B cell (primary cell): ENCODE results near the gene PSMD3. TPM values are rescaled to one million over a fixed set of nuclear protein-coding genes. Genes with fewer than 3 reads are reported as not detected.
A peak's percentile ranks its signal among the peaks of the same experiment; 100 is the strongest.

Experiments used
- ATAC-seq: fragments of 200-7000 bp; cut with Tn5 transposase; one replicate; pipeline ENCODE4 v1.10.0; 2021; ENCODE audit warnings: low read depth, mild to moderate bottlenecking, moderate number of reproducible peaks, moderate library complexity
- CTCF ChIA-PET: fragments of 350-600 bp; sonication (Branson Sonifier 250); formaldehyde crosslinking; loops from one replicate; lab custom pipeline; 2021; ENCODE audit warnings: antibody characterized with exemption, inconsistent platforms; lab: Charles Lee
- POLR2A ChIA-PET: fragments of 350-600 bp; sonication (Branson Sonifier 250); formaldehyde crosslinking; loops from one replicate; lab custom pipeline; 2021; ENCODE audit warnings: antibody characterized with exemption; lab: Charles Lee
- DNase-seq: peaks from one replicate; pipeline ENCODE4 v3.0.0; 2013
- H2AFZ ChIP-seq: 2 replicates; pipeline ENCODE4 v1.6.1; 2012; ENCODE audit warnings: mild to moderate bottlenecking, low read depth, low read length; ENCODE audit not compliant: insufficient read depth, poor library complexity, severe bottlenecking
- H3K27ac ChIP-seq, 2 donors: 1 replicate in 1 of 2; 2 replicates in 1 of 2; pipeline ENCODE4 v1.5.1; 2012 to 2013; ENCODE audit warnings: low read length in 2 of 2, mild to moderate bottlenecking in 2 of 2, moderate library complexity in 1 of 2
- H3K27me3 ChIP-seq, 4 experiments: fragments of 200-600 bp in 1 of 4; sonication (generic) in 1 of 4; replicated peaks in 1 of 4; 1 replicate in 2 of 4; 2 replicates in 2 of 4; pipeline versions ENCODE4 v1.6.1 to v1.7.0; 2013 to 2016; ENCODE audit warnings: low read length in 3 of 4, mild to moderate bottlenecking in 2 of 4, mixed read lengths in 1 of 4, moderate library complexity in 1 of 4; ENCODE audit not compliant: insufficient read depth in 4 of 4, control insufficient read depth in 3 of 4; ENCODE audit errors: control extremely low read depth in 1 of 4
- H3K36me3 ChIP-seq, 2 experiments: replicated peaks in 1 of 2; 1 replicate in 1 of 2; 2 replicates in 1 of 2; pipeline versions ENCODE4 v1.6.1 to v1.7.1; 2013; ENCODE audit warnings: low read length in 1 of 2; ENCODE audit not compliant: insufficient read depth in 2 of 2, control insufficient read depth in 1 of 2; ENCODE audit errors: control extremely low read depth in 1 of 2, extremely low read depth in 1 of 2
- H3K4me1 ChIP-seq, 2 donors: fragments of 200-600 bp in 1 of 2; sonication (generic) in 1 of 2; 1 replicate in 1 of 2; 2 replicates in 1 of 2; pipeline versions ENCODE4 v1.5.1 to v1.6.1; 2013 to 2017; ENCODE audit warnings: low read length in 2 of 2; ENCODE audit not compliant: control insufficient read depth in 2 of 2, insufficient read depth in 2 of 2
- H3K4me2 ChIP-seq: replicated peaks from 2 replicates; pipeline ENCODE3; 2012; ENCODE audit warnings: mild to moderate bottlenecking, low read depth, low read length; ENCODE audit not compliant: poor library complexity, severe bottlenecking
- H3K4me3 ChIP-seq, 5 experiments: fragments of 200-600 bp in 1 of 5; sonication (generic) in 1 of 5; 1 replicate in 3 of 5; 2 replicates in 2 of 5; pipeline versions ENCODE4 v1.5.1 to v1.7.0; 2011 to 2016; ENCODE audit warnings: low read length in 4 of 5, mild to moderate bottlenecking in 4 of 5, low read depth in 2 of 5, control low read depth in 1 of 5, moderate library complexity in 1 of 5; ENCODE audit not compliant: insufficient read depth in 1 of 5; ENCODE audit errors: control extremely low read depth in 1 of 5, extremely low read depth in 1 of 5
- H3K79me2 ChIP-seq: fragments of 200-600 bp; sonication (generic); one replicate; pipeline ENCODE4 v1.6.0; 2016; ENCODE audit warnings: low read length; ENCODE audit not compliant: control insufficient read depth, insufficient read depth
- H3K9ac ChIP-seq: fragments of 200-600 bp; sonication (generic); 2 replicates; pipeline ENCODE4 v1.6.1; 2017; ENCODE audit warnings: mild to moderate bottlenecking, low read length, moderate library complexity
- H3K9me3 ChIP-seq, 3 donors: one replicate each; pipeline versions ENCODE4 v1.6.1 to v1.7.1; 2013; ENCODE audit warnings: low read length in 2 of 3; ENCODE audit not compliant: control insufficient read depth in 2 of 3, insufficient read depth in 1 of 3; ENCODE audit errors: control extremely low read depth in 1 of 3
- H4K20me1 ChIP-seq: 2 replicates; pipeline ENCODE4 v1.6.0; 2012; ENCODE audit warnings: mild to moderate bottlenecking, low read length; ENCODE audit not compliant: insufficient read depth, control insufficient read depth, poor library complexity, severe bottlenecking
- H3K27ac Mint-ChIP-seq: one replicate; pipeline ENCODE4 v1.8.0; 2021; ENCODE audit warnings: mixed read lengths
- H3K27me3 Mint-ChIP-seq: one replicate; pipeline ENCODE4 v1.8.0; 2021; ENCODE audit warnings: mixed read lengths
- H3K4me1 Mint-ChIP-seq: one replicate; pipeline ENCODE4 v1.8.0; 2021; ENCODE audit warnings: mixed read lengths
- H3K4me3 Mint-ChIP-seq: one replicate; pipeline ENCODE4 v1.8.0; 2021; ENCODE audit warnings: mixed read lengths
- H3K9me3 Mint-ChIP-seq: one replicate; pipeline ENCODE4 v1.8.0; 2022; ENCODE audit warnings: mixed read lengths; ENCODE audit not compliant: insufficient read depth
- EZH2 ChIP-seq: IDR thresholded peaks from 2 replicates; pipeline ENCODE4 v1.6.1; 2012; ENCODE audit warnings: borderline replicate concordance, low read depth, mild to moderate bottlenecking, moderate library complexity, low read length; ENCODE audit not compliant: insufficient read depth, poor library complexity, severe bottlenecking
- WGBS: methylation state at CpG from one replicate; pipeline ENCODE4 v1.1.5; 2013; ENCODE audit warnings: missing lambda C conversion rate; ENCODE audit not compliant: insufficient coverage; 5-methylcytosine and 5-hydroxymethylcytosine counted together
- intact Hi-C: fragments of 100-400 bp; cut with micrococcal nuclease; formaldehyde crosslinking; loops from one replicate; pipeline ENCODE4 v1.10.0; 2022
- polyA plus RNA-seq: library from polyadenylated mRNA; depleted of rRNA; stranded (reverse); fragments of >200 nt; gene quantifications from 2 replicates; pipeline ENCODE4 v1.2.3, GENCODE V29; 2012
- total RNA-seq, 2 donors: library from RNA; stranded (reverse); fragments of 120-200 nt in 1 of 2; gene quantifications; 1 replicate in 1 of 2; 2 replicates in 1 of 2; pipeline versions ENCODE4 v1.2.3 to v1.2.4, GENCODE V29; 2013 to 2022
- TF ChIP-seq, protein P1 (sequence below): fragments of 200-600 bp; IDR thresholded peaks from one replicate; pipeline ENCODE4 v1.8.0; 2022; ENCODE audit warnings: antibody characterized with exemption, mild to moderate bottlenecking

The PSMD3 gene
- total and polyA plus RNA-seq, 2 donors (not counting 1 experiment from before 2014, with no cell fraction given): 72.6 to 76.6 TPM

DNA sequence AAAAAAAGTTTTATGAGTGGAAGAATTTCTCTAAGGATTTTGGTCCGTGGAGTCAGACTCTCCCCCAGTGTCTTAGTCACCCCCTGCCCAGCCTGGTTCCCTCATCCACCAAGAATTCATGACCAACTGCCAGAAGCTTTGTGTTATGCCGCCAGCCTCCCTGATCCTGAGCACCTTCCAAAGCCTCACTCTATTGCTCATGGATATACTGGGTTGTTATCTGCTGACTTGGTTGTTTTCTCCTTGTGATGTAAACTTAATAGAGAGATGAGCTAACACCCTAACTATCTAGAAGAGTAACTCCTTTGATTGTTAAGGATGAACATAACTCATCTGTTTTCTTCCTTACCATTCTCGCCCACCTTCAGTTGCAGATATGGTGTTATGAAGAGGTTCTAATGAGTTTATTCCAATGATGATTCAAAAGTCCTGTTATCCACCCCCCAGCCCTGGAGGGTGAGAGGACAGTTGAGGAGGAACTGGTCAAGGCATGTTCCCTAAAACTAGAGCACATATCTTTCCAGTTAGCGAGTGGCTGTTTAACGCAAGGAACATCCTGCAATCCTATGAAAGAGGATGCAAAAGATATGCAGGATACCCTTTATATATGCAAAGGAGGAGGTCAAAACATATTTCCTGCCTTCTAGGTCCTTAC lies 1.5 kb upstream of the PSMD3 start:
- Histone ChIP-seq H2AFZ (peak overlapping the region; percentile 91), H4K20me1 (peaks cover 11% of the 10 kb centered on the region), H3K9me3 (no peaks in the 10 kb centered on the region), H3K4me3 (peak overlapping the region in 1 of 5 experiments; percentile 83), H3K36me3 (peaks cover 0 to 1% of the 10 kb centered on the region in 2 experiments), H3K9ac (peak overlapping the region; percentile 79), H3K27ac (peak overlapping the region; percentile 85 to 92), H3K27me3 (no peaks in the 10 kb centered on the region), H3K4me1 (peaks cover 22 to 26% of the 10 kb centered on the region in 2 donors), H3K79me2 (peaks cover 30% of the 10 kb centered on the region), H3K4me2 (peak overlapping the region; percentile 85)
- peak overlapping the region; percentile 95 for H3K27ac Mint-ChIP-seq
- no peaks in the 10 kb centered on the region for H3K9me3 Mint-ChIP-seq
- no CpG with 5 or more reads among the region's 5 CpGs for WGBS
- DNase-seq: no peak
- ChIA-PET POLR2A (interaction anchor here (0.7 to 2.9 kb wide), 5 partner anchors 21 to 240 kb away, joined by 3 to 13 read pairs (median 11); partner anchors contain the start of gene WIPF2), CTCF (interaction anchor here (1.2 to 8.1 kb wide), 10 partner anchors 10 to 359 kb away, joined by 3 to 97 read pairs (median 10); no protein-coding TSS in a partner anchor)
- ATAC-seq: no peak
- intact Hi-C loops: no loop called here
- peaks cover 35% of the 10 kb centered on the region for H3K4me1 Mint-ChIP-seq
- TF ChIP-seq, protein P1, sequence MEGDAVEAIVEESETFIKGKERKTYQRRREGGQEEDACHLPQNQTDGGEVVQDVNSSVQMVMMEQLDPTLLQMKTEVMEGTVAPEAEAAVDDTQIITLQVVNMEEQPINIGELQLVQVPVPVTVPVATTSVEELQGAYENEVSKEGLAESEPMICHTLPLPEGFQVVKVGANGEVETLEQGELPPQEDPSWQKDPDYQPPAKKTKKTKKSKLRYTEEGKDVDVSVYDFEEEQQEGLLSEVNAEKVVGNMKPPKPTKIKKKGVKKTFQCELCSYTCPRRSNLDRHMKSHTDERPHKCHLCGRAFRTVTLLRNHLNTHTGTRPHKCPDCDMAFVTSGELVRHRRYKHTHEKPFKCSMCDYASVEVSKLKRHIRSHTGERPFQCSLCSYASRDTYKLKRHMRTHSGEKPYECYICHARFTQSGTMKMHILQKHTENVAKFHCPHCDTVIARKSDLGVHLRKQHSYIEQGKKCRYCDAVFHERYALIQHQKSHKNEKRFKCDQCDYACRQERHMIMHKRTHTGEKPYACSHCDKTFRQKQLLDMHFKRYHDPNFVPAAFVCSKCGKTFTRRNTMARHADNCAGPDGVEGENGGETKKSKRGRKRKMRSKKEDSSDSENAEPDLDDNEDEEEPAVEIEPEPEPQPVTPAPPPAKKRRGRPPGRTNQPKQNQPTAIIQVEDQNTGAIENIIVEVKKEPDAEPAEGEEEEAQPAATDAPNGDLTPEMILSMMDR: no peak
- TF ChIP-seq EZH2: no peak
- H3K4me3 Mint-ChIP-seq: peak overlapping the region; percentile 96
- peaks cover 2% of the 10 kb centered on the region for H3K27me3 Mint-ChIP-seq
